Measurements from ENCODE around the gene PARD6G. TPM values are rescaled to one million over a fixed set of nuclear protein-coding genes. Genes with fewer than 3 reads are reported as not detected.

Gene PARD6G
- total and polyA plus RNA-seq, 7 experiments from 2014 or later: 0.07 to 0.16 (median 0.09) TPM; not detected in 3

GRCh38 chr18:80171054-80171872, 76.1 kb downstream of the PARD6G start:
- Mint-ChIP-seq H3K27me3 (peaks cover 17 to 55% (median 24%) of the 10 kb centered on the region in 5 donors), H3K4me3 (peak overlapping the region in 2 of 10 donors; percentile 2 to 29), H3K27ac (no peak overlapping the region), H3K4me1 (peaks cover 8 to 20% (median 12%) of the 10 kb centered on the region in 7 donors), H3K9me3 (peaks cover 0 to 10% (median 0%) of the 10 kb centered on the region in 11 donors), H3K36me3 (no peaks in the 10 kb centered on the region)
- ChIA-PET POLR2A (no interaction called here), CTCF (no interaction called here)
- peaks cover 7 to 36% of the 10 kb centered on the region in 2 donors for H3K4me1 ChIP-seq (ENCODE audit: control insufficient read depth in 2 of 2, insufficient read depth in 2 of 2, low read length in 2 of 2)
- H3K36me3 ChIP-seq (ENCODE audit: control insufficient read depth in 2 of 3, insufficient read depth in 3 of 3, low read length in 3 of 3): no peaks in the 10 kb centered on the region
- ATAC-seq: no peak
- H3K27ac ChIP-seq (ENCODE audit: low read depth, low read length): no peak overlapping the region
- peak in 2 of 9 donors; percentile 9 to 65 for DNase-seq
- H3K27me3 ChIP-seq (ENCODE audit: control insufficient read depth in 2 of 2, insufficient read depth in 2 of 2, low read length in 2 of 2): no peaks in the 10 kb centered on the region
- intact Hi-C loops (cut with micrococcal nuclease): no loop called here
- H3K9me3 ChIP-seq (ENCODE audit: control insufficient read depth in 2 of 3, low read length in 3 of 3): no peaks in the 10 kb centered on the region
- no peak overlapping the region for H3K4me3 ChIP-seq (ENCODE audit: low read length)

GRCh38 chr18:80170395-80171053, 76.8 kb downstream of the PARD6G start:
- no peak overlapping the region for H3K27ac ChIP-seq (ENCODE audit: low read depth, low read length)
- no peak overlapping the region for H3K4me3 Mint-ChIP-seq
- no peaks in the 10 kb centered on the region for H3K9me3 ChIP-seq (ENCODE audit: control insufficient read depth in 2 of 3, low read length in 3 of 3)
- ChIA-PET CTCF (no interaction called here), POLR2A (no interaction called here)
- H3K4me3 ChIP-seq (ENCODE audit: low read length): no peak overlapping the region
- no peaks in the 10 kb centered on the region for H3K27me3 ChIP-seq (ENCODE audit: control insufficient read depth in 2 of 2, insufficient read depth in 2 of 2, low read length in 2 of 2)
- H3K4me1 ChIP-seq (ENCODE audit: control insufficient read depth in 2 of 2, insufficient read depth in 2 of 2, low read length in 2 of 2): peaks cover 5 to 29% of the 10 kb centered on the region in 2 donors
- no peak overlapping the region for H3K27ac Mint-ChIP-seq
- H3K27me3 Mint-ChIP-seq: peaks cover 15 to 47% (median 24%) of the 10 kb centered on the region in 5 donors
- ATAC-seq: no peak
- intact Hi-C loops (cut with micrococcal nuclease): no loop called here
- H3K4me1 Mint-ChIP-seq: peaks cover 6 to 16% (median 10%) of the 10 kb centered on the region in 7 donors
- H3K36me3 ChIP-seq (ENCODE audit: control insufficient read depth in 2 of 3, insufficient read depth in 3 of 3, low read length in 3 of 3): no peaks in the 10 kb centered on the region
- H3K9me3 Mint-ChIP-seq: peaks cover 0 to 16% (median 4%) of the 10 kb centered on the region in 11 donors
- DNase-seq: no peak
- no peaks in the 10 kb centered on the region for H3K36me3 Mint-ChIP-seq

GRCh38 chr18:80169607-80170006, 77.7 kb downstream of the PARD6G start:
- Mint-ChIP-seq H3K27ac (no peak overlapping the region), H3K9me3 (peaks cover 0 to 25% (median 6%) of the 10 kb centered on the region in 11 donors), H3K27me3 (peaks cover 11 to 48% (median 24%) of the 10 kb centered on the region in 5 donors), H3K4me3 (no peak overlapping the region), H3K36me3 (peaks cover 0 to 2% (median 0%) of the 10 kb centered on the region in 5 donors), H3K4me1 (peaks cover 2 to 9% (median 5%) of the 10 kb centered on the region in 7 donors)
- Histone ChIP-seq H3K4me1 (ENCODE audit: control insufficient read depth in 2 of 2, insufficient read depth in 2 of 2, low read length in 2 of 2) (peaks cover 0 to 22% of the 10 kb centered on the region in 2 donors), H3K4me3 (ENCODE audit: low read length) (no peak overlapping the region), H3K9me3 (ENCODE audit: control insufficient read depth in 2 of 3, low read length in 3 of 3) (peaks cover 0 to 4% (median 0%) of the 10 kb centered on the region in 3 experiments), H3K27ac (ENCODE audit: low read depth, low read length) (no peak overlapping the region), H3K27me3 (ENCODE audit: control insufficient read depth in 2 of 2, insufficient read depth in 2 of 2, low read length in 2 of 2) (no peaks in the 10 kb centered on the region), H3K36me3 (ENCODE audit: control insufficient read depth in 2 of 3, insufficient read depth in 3 of 3, low read length in 3 of 3) (no peaks in the 10 kb centered on the region)
- ATAC-seq (no peak), DNase-seq (no peak)
- POLR2A ChIA-PET: no interaction called here
- CTCF ChIA-PET: no interaction called here
- intact Hi-C loops (cut with micrococcal nuclease): no loop called here

- Mint-ChIP-seq H3K27me3 (peaks cover 11 to 45% (median 24%) of the 10 kb centered on the region in 5 donors), H3K4me3 (no peak overlapping the region), H3K36me3 (peaks cover 0 to 2% (median 0%) of the 10 kb centered on the region in 5 donors), H3K4me1 (peaks cover 2 to 9% (median 5%) of the 10 kb centered on the region in 7 donors), H3K27ac (peak overlapping the region in 1 of 9 donors; percentile 5), H3K9me3 (peaks cover 0 to 31% (median 11%) of the 10 kb centered on the region in 11 donors)
- H3K27ac ChIP-seq (ENCODE audit: low read depth, low read length): no peak overlapping the region
- H3K36me3 ChIP-seq (ENCODE audit: control insufficient read depth in 2 of 3, insufficient read depth in 3 of 3, low read length in 3 of 3): no peaks in the 10 kb centered on the region
- CTCF ChIA-PET: no interaction called here
- ATAC-seq (no peak), DNase-seq (no peak)
- H3K9me3 ChIP-seq (ENCODE audit: control insufficient read depth in 2 of 3, low read length in 3 of 3): peaks cover 0 to 10% (median 0%) of the 10 kb centered on the region in 3 experiments
- H3K4me3 ChIP-seq (ENCODE audit: low read length): no peak overlapping the region
- POLR2A ChIA-PET: no interaction called here
- intact Hi-C loops (cut with micrococcal nuclease): no loop called here
- H3K27me3 ChIP-seq (ENCODE audit: control insufficient read depth in 2 of 2, insufficient read depth in 2 of 2, low read length in 2 of 2): no peaks in the 10 kb centered on the region
- H3K4me1 ChIP-seq (ENCODE audit: control insufficient read depth in 2 of 2, insufficient read depth in 2 of 2, low read length in 2 of 2): peaks cover 0 to 16% of the 10 kb centered on the region in 2 donors
Observed at GRCh38 chr18:80168982-80169381, 78.3 kb downstream of the PARD6G start.

GRCh38 chr18:80168346-80168745, 79.0 kb downstream of the PARD6G start:
- CTCF ChIA-PET: no interaction called here
- Mint-ChIP-seq H3K27me3 (peaks cover 11 to 46% (median 28%) of the 10 kb centered on the region in 5 donors), H3K27ac (no peak overlapping the region)

GRCh38 chr18:80167931-80168330, 79.4 kb downstream of the PARD6G start:
- Mint-ChIP-seq H3K4me3 (no peak overlapping the region), H3K4me1 (peaks cover 2 to 9% (median 5%) of the 10 kb centered on the region in 7 donors), H3K27me3 (peaks cover 11 to 44% (median 31%) of the 10 kb centered on the region in 5 donors), H3K36me3 (peaks cover 0 to 2% (median 0%) of the 10 kb centered on the region in 5 donors), H3K27ac (no peak overlapping the region), H3K9me3 (peaks cover 0 to 36% (median 14%) of the 10 kb centered on the region in 11 donors)
- intact Hi-C loops (cut with micrococcal nuclease): no loop called here
- H3K4me1 ChIP-seq (ENCODE audit: control insufficient read depth in 2 of 2, insufficient read depth in 2 of 2, low read length in 2 of 2): peaks cover 0 to 12% of the 10 kb centered on the region in 2 donors
- H3K4me3 ChIP-seq (ENCODE audit: low read length): no peak overlapping the region
- no peak overlapping the region for H3K27ac ChIP-seq (ENCODE audit: low read depth, low read length)
- no peaks in the 10 kb centered on the region for H3K27me3 ChIP-seq (ENCODE audit: control insufficient read depth in 2 of 2, insufficient read depth in 2 of 2, low read length in 2 of 2)
- H3K9me3 ChIP-seq (ENCODE audit: control insufficient read depth in 2 of 3, low read length in 3 of 3): peaks cover 0 to 10% (median 0%) of the 10 kb centered on the region in 3 experiments
- ATAC-seq (no peak), DNase-seq (peak in 1 of 9 donors; percentile 9)
- CTCF ChIA-PET: no interaction called here
- POLR2A ChIA-PET: no interaction called here
- H3K36me3 ChIP-seq (ENCODE audit: control insufficient read depth in 2 of 3, insufficient read depth in 3 of 3, low read length in 3 of 3): no peaks in the 10 kb centered on the region

More at GRCh38 chr18:80168346-80168745, 79.0 kb downstream of the PARD6G start:
- Histone ChIP-seq H3K4me1 (ENCODE audit: control insufficient read depth in 2 of 2, insufficient read depth in 2 of 2, low read length in 2 of 2) (peaks cover 0 to 14% of the 10 kb centered on the region in 2 donors), H3K36me3 (ENCODE audit: control insufficient read depth in 2 of 3, insufficient read depth in 3 of 3, low read length in 3 of 3) (no peaks in the 10 kb centered on the region), H3K27me3 (ENCODE audit: control insufficient read depth in 2 of 2, insufficient read depth in 2 of 2, low read length in 2 of 2) (no peaks in the 10 kb centered on the region), H3K27ac (ENCODE audit: low read depth, low read length) (no peak overlapping the region), H3K4me3 (ENCODE audit: low read length) (no peak overlapping the region), H3K9me3 (ENCODE audit: control insufficient read depth in 2 of 3, low read length in 3 of 3) (peaks cover 0 to 10% (median 0%) of the 10 kb centered on the region in 3 experiments)
- Mint-ChIP-seq H3K36me3 (peaks cover 0 to 2% (median 0%) of the 10 kb centered on the region in 5 donors), H3K9me3 (peaks cover 0 to 36% (median 14%) of the 10 kb centered on the region in 11 donors), H3K4me1 (peaks cover 2 to 9% (median 5%) of the 10 kb centered on the region in 7 donors), H3K4me3 (no peak overlapping the region)
- POLR2A ChIA-PET: no interaction called here
- no peak for DNase-seq
- intact Hi-C loops (cut with micrococcal nuclease): no loop called here
- ATAC-seq: no peak
